UCSD-AML1 (cell line): ENCODE results near the gene B3GALT6.

ENCODE experiments used
- DNase-seq: peaks from one replicate; lab custom pipeline; 2025; ENCODE audit not compliant: unreplicated experiment; lab: John Stamatoyannopoulos, UW

The B3GALT6 gene

DNA sequence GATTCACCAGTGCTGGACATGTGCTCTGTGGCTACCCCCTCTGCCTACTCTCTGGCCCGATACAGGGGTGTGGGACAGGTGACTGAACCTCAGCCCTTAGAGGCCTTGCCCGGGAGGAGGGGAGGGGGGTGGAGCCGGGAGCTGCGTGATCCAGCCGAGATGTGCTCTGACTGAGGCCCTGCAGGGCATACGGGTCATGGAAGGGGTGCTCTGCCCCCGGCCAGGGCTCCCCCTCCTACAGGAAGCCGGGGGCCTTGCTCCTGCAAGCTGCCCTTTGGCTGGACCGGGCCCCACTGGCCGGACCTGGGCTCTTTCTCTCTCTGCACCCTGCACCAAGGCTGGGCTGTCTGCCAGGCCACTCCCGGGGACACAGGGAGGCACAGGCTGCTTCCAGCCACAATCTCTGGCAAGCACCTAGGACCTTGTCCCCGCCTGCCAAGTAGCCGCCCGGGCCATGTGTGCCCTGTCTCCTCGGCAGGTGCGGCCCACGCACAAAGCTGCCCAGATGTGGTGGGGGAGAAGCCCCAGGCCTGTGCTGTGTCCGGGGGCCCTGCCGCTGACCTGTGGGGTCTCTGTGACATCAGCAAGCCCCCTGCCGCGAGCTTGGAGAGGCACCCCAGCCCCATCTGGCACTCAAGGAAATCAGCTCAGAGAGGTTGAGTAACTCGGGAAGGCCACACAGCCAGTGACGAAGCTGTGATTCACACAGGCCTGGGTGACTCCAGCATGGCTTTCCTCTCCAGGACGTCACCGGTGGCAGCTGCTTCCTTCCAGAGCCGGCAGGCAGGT, 49.7 kb downstream of the B3GALT6 start:
- DNase-seq, result no peak

DNA sequence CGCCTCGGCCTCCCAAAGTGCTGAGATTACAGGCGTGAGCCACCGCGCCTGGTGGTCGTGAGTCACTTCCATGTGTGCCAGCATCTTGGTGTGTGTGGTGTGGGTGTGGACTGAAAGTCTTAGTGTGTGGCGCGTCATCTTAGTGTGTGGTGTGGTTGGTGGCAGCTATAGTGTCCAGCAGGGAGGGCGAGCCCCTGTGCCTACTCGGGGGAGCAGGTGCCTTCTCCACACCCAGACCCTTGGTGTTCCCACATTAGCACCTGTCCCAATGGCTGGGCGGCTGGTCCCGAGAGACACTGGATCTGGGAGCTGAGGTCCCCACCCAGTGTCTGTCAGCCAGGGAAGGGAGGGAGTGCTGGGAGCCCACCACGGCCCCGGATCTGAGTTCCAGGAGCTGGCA, 51.0 kb downstream of the B3GALT6 start:
- DNase-seq, result no peak

DNA sequence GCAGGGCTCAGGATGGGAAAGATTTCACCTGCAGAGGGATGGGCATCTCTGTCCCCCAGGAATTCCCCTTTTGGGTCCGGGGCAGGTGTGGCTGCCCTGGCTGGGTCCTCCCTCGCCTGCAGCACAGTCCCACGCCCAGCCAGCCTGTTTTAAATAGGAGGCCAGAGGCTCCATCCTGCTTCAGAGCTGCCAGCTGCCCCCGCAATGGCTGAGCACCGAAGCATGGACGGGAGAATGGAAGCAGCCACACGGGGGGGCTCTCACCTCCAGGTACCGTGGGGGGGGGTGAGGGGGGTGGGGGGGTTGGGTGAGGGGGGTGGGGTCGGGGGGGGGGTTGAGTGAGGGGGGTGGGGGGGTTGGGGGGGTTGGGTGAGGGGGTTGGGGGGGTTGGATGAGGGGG, 51.8 kb downstream of the B3GALT6 start:
- no peak for DNase-seq
